HG02938 (cell line): ENCODE measurements around the gene GSK3A.

Experiments
- ATAC-seq: cut with Tn5 transposase; IDR thresholded peaks from one replicate; pipeline ENCODE4 v1.9.1; 2021; ENCODE audit warnings: mild to moderate bottlenecking, moderate library complexity; ENCODE audit not compliant: unreplicated experiment

GSK3A gene

GRCh38 chr19:42201489-42202289, 40.7 kb downstream of the GSK3A start:
- ATAC-seq: no peak

GRCh38 chr19:42200116-42200715, 42.2 kb downstream of the GSK3A start:
- ATAC-seq: no peak

GRCh38 chr19:42199440-42200115, 42.8 kb downstream of the GSK3A start:
- ATAC-seq: no peak

GRCh38 chr19:42198676-42199439, 43.5 kb downstream of the GSK3A start:
- no peak for ATAC-seq

- ATAC-seq: no peak
Observed at GRCh38 chr19:42197375-42197817, 45.0 kb downstream of the GSK3A start.

- ATAC-seq: no peak
Observed at GRCh38 chr19:42196011-42197001, 46.1 kb downstream of the GSK3A start.

GRCh38 chr19:42193706-42194105, 48.7 kb downstream of the GSK3A start:
- ATAC-seq: no peak

- ATAC-seq: no peak
Observed at GRCh38 chr19:42193294-42193693, 49.1 kb downstream of the GSK3A start.

GRCh38 chr19:42191855-42192254, 50.5 kb downstream of the GSK3A start:
- no peak for ATAC-seq

GRCh38 chr19:42191330-42191729, 51.1 kb downstream of the GSK3A start:
- ATAC-seq: no peak

GRCh38 chr19:42189133-42189532, 53.3 kb downstream of the GSK3A start:
- ATAC-seq: no peak

GRCh38 chr19:42188665-42189064, 53.7 kb downstream of the GSK3A start:
- ATAC-seq: no peak

GRCh38 chr19:42185277-42185676, 57.1 kb downstream of the GSK3A start:
- ATAC-seq: no peak

GRCh38 chr19:42184401-42184861, 58.0 kb downstream of the GSK3A start:
- ATAC-seq: no peak
